HCT116 (cell line): ENCODE data around the gene RBM19. TPM values are rescaled to one million over a fixed set of nuclear protein-coding genes. Genes with fewer than 3 reads are reported as not detected.

Source experiments
- ATAC-seq: fragments of 200-7000 bp; cut with Tn5 transposase; 2 replicates; pipeline ENCODE4 v1.9.1; 2020; ENCODE audit warnings: mild to moderate bottlenecking, moderate library complexity
- BruUV-seq: library from RNA; stranded (reverse); fragments of 400-500 nt; replicated peaks from 2 replicates; lab custom pipeline; 2021; lab: Mats Ljungman, UMichigan
- CTCF ChIA-PET: fragments of 300-600 bp; sonication (Branson Sonifier 250); formaldehyde crosslinking; loops from one replicate; lab custom pipeline; 2021; ENCODE audit warnings: antibody characterized with exemption; lab: Charles Lee
- POLR2A ChIA-PET: fragments of 300-600, 350-600 bp; sonication (Branson Sonifier 250); formaldehyde crosslinking; loops from one replicate; lab custom pipeline; 2021; ENCODE audit warnings: antibody characterized with exemption; lab: Charles Lee
- RAD21 ChIA-PET, 2 experiments: fragments of 300-600 bp; sonication (Branson Sonifier 250); formaldehyde crosslinking; loops; one replicate each; lab custom pipeline; 2023; ENCODE audit warnings: low total read pairs in 2 of 2; ENCODE audit not compliant: uncharacterized antibody in 2 of 2, unreplicated experiment in 2 of 2, low non-redundant PET in 1 of 2; lab: Charles Lee
- DNase-seq: peaks from one replicate; pipeline ENCODE4 v3.0.0-alpha.2; 2010; ENCODE audit warnings: low read depth, low spot score
- H2AFZ ChIP-seq: fragments of 200-600 bp; shearing (Covaris generic), sonication (generic); 2 replicates; pipeline ENCODE4 v1.6.1; 2017; ENCODE audit warnings: low read depth, mixed run types, mixed read lengths, antibody characterized with exemption, low read length; ENCODE audit not compliant: poor library complexity, severe bottlenecking
- H3K27ac ChIP-seq: 2 replicates; pipeline ENCODE4 v1.5.1; 2012; ENCODE audit warnings: low read depth, low read length
- H3K27me3 ChIP-seq: fragments of 200-600 bp; sonication (generic); 2 replicates; pipeline ENCODE4 v1.6.1; 2016; ENCODE audit warnings: mixed run types, low read length, mixed read lengths; ENCODE audit not compliant: insufficient read depth
- H3K36me3 ChIP-seq, 2 experiments: fragments of 200-500 bp in 1 of 2; fragments of 200-600 bp in 1 of 2; sonication (Bioruptor generic) in 1 of 2; sonication (generic) in 1 of 2; 2 replicates each; pipeline versions ENCODE4 v1.5.1 to v1.6.1; 2014 to 2016; ENCODE audit warnings: low read length in 2 of 2, inconsistent platforms in 1 of 2, mixed read lengths in 1 of 2, mixed run types in 1 of 2; ENCODE audit not compliant: insufficient read depth in 2 of 2, control insufficient read depth in 1 of 2
- H3K4me1 ChIP-seq, 2 experiments: fragments of 200-600 bp in 1 of 2; sonication (generic) in 1 of 2; 2 replicates each; pipeline versions ENCODE4 v1.5.1 to v1.6.1; 2012 to 2017; ENCODE audit warnings: low read length in 2 of 2, inconsistent platforms in 1 of 2, mild to moderate bottlenecking in 1 of 2, mixed read lengths in 1 of 2, mixed run types in 1 of 2, moderate library complexity in 1 of 2; ENCODE audit not compliant: insufficient read depth in 2 of 2, control insufficient read depth in 1 of 2
- H3K4me2 ChIP-seq: fragments of 200-600 bp; sonication (generic); 2 replicates; pipeline ENCODE4 v1.6.1; 2017; ENCODE audit warnings: mixed run types, low read length, mixed read lengths
- H3K4me3 ChIP-seq, 2 experiments: fragments of 200-600 bp in 1 of 2; sonication (generic) in 1 of 2; replicated peaks in 1 of 2; 2 replicates each; pipeline ENCODE4 v1.5.1; 2011 to 2016; ENCODE audit warnings: low read length in 2 of 2, control low read depth in 1 of 2, low read depth in 1 of 2, mild to moderate bottlenecking in 1 of 2, mixed read lengths in 1 of 2, mixed run types in 1 of 2
- H3K79me2 ChIP-seq: fragments of 200-600 bp; sonication (generic); 2 replicates; pipeline ENCODE4 v1.6.1; 2017; ENCODE audit warnings: mild to moderate bottlenecking, mixed run types, low read length, moderate library complexity, mixed read lengths; ENCODE audit not compliant: insufficient read depth
- H3K9ac ChIP-seq: fragments of 200-600 bp; sonication (generic); 2 replicates; pipeline ENCODE4 v1.6.1; 2016; ENCODE audit warnings: low read length, mixed read lengths
- H3K9me2 ChIP-seq: fragments of 200-600 bp; sonication (generic), shearing (Covaris generic); 2 replicates; pipeline ENCODE4 v1.6.1; 2017; ENCODE audit warnings: mixed run types, mild to moderate bottlenecking, moderate library complexity; ENCODE audit not compliant: insufficient read depth
- H3K9me3 ChIP-seq, 2 experiments: fragments of 200-500 bp in 1 of 2; fragments of 200-600 bp in 1 of 2; sonication (Bioruptor generic) in 1 of 2; sonication (generic) in 1 of 2; 2 replicates each; pipeline ENCODE4 v1.6.1; 2014 to 2017; ENCODE audit warnings: low read length in 2 of 2, mixed read lengths in 2 of 2, inconsistent platforms in 1 of 2, low read depth in 1 of 2, mild to moderate bottlenecking in 1 of 2, mixed run types in 1 of 2, moderate library complexity in 1 of 2; ENCODE audit not compliant: control insufficient read depth in 1 of 2, insufficient read depth in 1 of 2
- H4K20me1 ChIP-seq: fragments of 200-600 bp; sonication (generic), shearing (Covaris generic); 2 replicates; pipeline ENCODE4 v1.6.1; 2017; ENCODE audit warnings: mixed run types, mild to moderate bottlenecking, moderate library complexity; ENCODE audit not compliant: insufficient read depth
- CEBPB ChIP-seq: IDR thresholded peaks from 2 replicates; pipeline ENCODE4 v1.6.1; 2012; ENCODE audit warnings: low read depth
- CTCF ChIP-seq, 3 experiments: fragments of 200-600 bp in 1 of 3; sonication (generic) in 1 of 3; IDR thresholded peaks in 2 of 3; conservative IDR thresholded peaks in 1 of 3; 2 replicates each; pipeline ENCODE4 v1.5.1; 2012 to 2017; ENCODE audit warnings: low read depth in 2 of 3, low read length in 2 of 3, antibody characterized with exemption in 1 of 3, borderline replicate concordance in 1 of 3, control low read depth in 1 of 3, mild to moderate bottlenecking in 1 of 3, mixed read lengths in 1 of 3, mixed run types in 1 of 3, moderate library complexity in 1 of 3; ENCODE audit not compliant: insufficient read depth in 1 of 3
- EGR1 ChIP-seq: IDR thresholded peaks from 2 replicates; pipeline ENCODE4 v1.6.1; 2012; ENCODE audit warnings: low read depth
- ELF1 ChIP-seq: IDR thresholded peaks from 2 replicates; pipeline ENCODE4 v1.6.1; 2012; ENCODE audit warnings: low read depth, borderline replicate concordance
- EZH2phosphoT487 ChIP-seq: fragments of 200-600 bp; IDR thresholded peaks from 2 replicates; pipeline ENCODE4 v1.6.1; 2018; ENCODE audit warnings: antibody characterized with exemption, borderline replicate concordance
- FOSL1 ChIP-seq: IDR thresholded peaks from 2 replicates; pipeline ENCODE4 v1.6.1; 2012; ENCODE audit warnings: low read depth
- JUND ChIP-seq: IDR thresholded peaks from 2 replicates; pipeline ENCODE4 v1.6.1; 2012
- POLR2A ChIP-seq: IDR thresholded peaks from 2 replicates; pipeline ENCODE4 v1.7.0; 2011; ENCODE audit warnings: borderline replicate concordance; ENCODE audit not compliant: insufficient read depth, insufficient read length; ENCODE audit errors: extremely low read depth
- RAD21 ChIP-seq: IDR thresholded peaks from 2 replicates; pipeline ENCODE4 v1.6.1; 2012; ENCODE audit warnings: low read depth, mild to moderate bottlenecking
- SIN3A ChIP-seq: IDR thresholded peaks from 2 replicates; pipeline ENCODE4 v1.6.1; 2012; ENCODE audit warnings: low read depth
- SP1 ChIP-seq: IDR thresholded peaks from 2 replicates; pipeline ENCODE4 v1.6.1; 2012; ENCODE audit warnings: low read depth
- TCF7L2 ChIP-seq: IDR thresholded peaks from 2 replicates; pipeline ENCODE4 v1.7.0; 2011; ENCODE audit warnings: borderline replicate concordance, inconsistent platforms; ENCODE audit not compliant: insufficient read depth, insufficient read length; ENCODE audit errors: extremely low read depth
- ZFX ChIP-seq: fragments of 450-650 bp; IDR thresholded peaks from 2 replicates; pipeline ENCODE4 v1.6.1; 2017
- intact Hi-C: fragments of 100-400 bp; cut with micrococcal nuclease; formaldehyde crosslinking; loops from 2 replicates; pipeline ENCODE4 v1.10.0; 2022
- total RNA-seq: library from RNA; stranded (reverse); gene quantifications from one replicate; pipeline ENCODE4 v1.2.1, GENCODE V29; 2021; ENCODE audit not compliant: unreplicated experiment
- TF ChIP-seq, protein P1 (sequence below): IDR thresholded peaks from 2 replicates; pipeline ENCODE4 v1.6.1; 2011; ENCODE audit warnings: mild to moderate bottlenecking, low read length, moderate library complexity; ENCODE audit not compliant: insufficient replicate concordance; ENCODE audit errors: extremely low read depth

The RBM19 gene
- total RNA-seq, 1 experiment from 2014 or later = 30.7 TPM

GRCh38 chr12:113870035-113870434, 96.1 kb downstream of the RBM19 start:
- H3K9me2 ChIP-seq = no peaks in the 10 kb centered on the region
- ChIA-PET POLR2A (no interaction called here), RAD21 (no interaction called here), CTCF (no interaction called here)
- H3K4me1 ChIP-seq = no peaks in the 10 kb centered on the region
- H2AFZ ChIP-seq = no peak overlapping the region
- no peak overlapping the region for H3K9ac ChIP-seq
- H3K79me2 ChIP-seq = no peaks in the 10 kb centered on the region
- ATAC-seq = no peak
- H3K27me3 ChIP-seq = no peaks in the 10 kb centered on the region
- H3K36me3 ChIP-seq = no peaks in the 10 kb centered on the region
- H3K9me3 ChIP-seq = no peaks in the 10 kb centered on the region
- no peak for DNase-seq
- no peak overlapping the region for H3K27ac ChIP-seq
- BruUV-seq = no TSS peak
- H3K4me3 ChIP-seq = no peak overlapping the region
- H3K4me2 ChIP-seq = no peak overlapping the region
- TF ChIP-seq EZH2phosphoT487 = no peak
- intact Hi-C loops = no loop called here
- no peaks in the 10 kb centered on the region for H4K20me1 ChIP-seq

DNA sequence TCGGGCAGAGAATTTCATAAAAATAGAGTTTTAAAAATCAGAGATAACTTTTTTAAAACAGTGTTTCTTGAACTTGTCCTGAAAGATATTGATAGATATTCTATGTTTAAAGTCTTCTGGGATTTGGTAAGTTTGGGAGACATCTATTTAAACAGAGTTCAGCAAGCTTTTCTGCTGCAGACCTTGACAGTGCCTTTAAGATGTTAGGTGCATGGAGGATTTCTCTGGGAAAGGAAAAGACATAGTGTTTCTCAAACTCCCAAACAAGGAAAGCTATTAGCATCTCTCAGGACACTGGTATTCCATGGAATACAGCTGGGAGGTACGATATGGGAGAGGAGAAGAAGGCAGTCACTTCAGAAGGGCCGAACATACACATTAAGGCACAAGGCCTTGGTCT, 97.8 kb downstream of the RBM19 start:
- Histone ChIP-seq H3K9me2 (no peaks in the 10 kb centered on the region), H3K9me3 (no peaks in the 10 kb centered on the region), H3K9ac (no peak overlapping the region)
- POLR2A ChIA-PET = no interaction called here
- no peak for ATAC-seq
- TF ChIP-seq EGR1 (no peak), SIN3A (no peak), ZFX (no peak), POLR2A (no peak), SP1 (no peak), CTCF (IDR thresholded peaks at IDR 0.05 in 2 of 3, conservative IDR thresholded peaks at IDR 0.05 in 1 of 3; ENCODE audit: borderline replicate concordance in 1 of 3, insufficient read depth in 1 of 3, low read depth in 2 of 3, low read length in 2 of 3) (no peak), TCF7L2 (no peak), FOSL1 (no peak), RAD21 (no peak), EZH2phosphoT487 (no peak), CEBPB (no peak), ELF1 (no peak), JUND (no peak)
- TF ChIP-seq, protein P1, sequence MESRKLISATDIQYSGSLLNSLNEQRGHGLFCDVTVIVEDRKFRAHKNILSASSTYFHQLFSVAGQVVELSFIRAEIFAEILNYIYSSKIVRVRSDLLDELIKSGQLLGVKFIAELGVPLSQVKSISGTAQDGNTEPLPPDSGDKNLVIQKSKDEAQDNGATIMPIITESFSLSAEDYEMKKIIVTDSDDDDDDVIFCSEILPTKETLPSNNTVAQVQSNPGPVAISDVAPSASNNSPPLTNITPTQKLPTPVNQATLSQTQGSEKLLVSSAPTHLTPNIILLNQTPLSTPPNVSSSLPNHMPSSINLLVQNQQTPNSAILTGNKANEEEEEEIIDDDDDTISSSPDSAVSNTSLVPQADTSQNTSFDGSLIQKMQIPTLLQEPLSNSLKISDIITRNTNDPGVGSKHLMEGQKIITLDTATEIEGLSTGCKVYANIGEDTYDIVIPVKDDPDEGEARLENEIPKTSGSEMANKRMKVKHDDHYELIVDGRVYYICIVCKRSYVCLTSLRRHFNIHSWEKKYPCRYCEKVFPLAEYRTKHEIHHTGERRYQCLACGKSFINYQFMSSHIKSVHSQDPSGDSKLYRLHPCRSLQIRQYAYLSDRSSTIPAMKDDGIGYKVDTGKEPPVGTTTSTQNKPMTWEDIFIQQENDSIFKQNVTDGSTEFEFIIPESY = no peak
- TF ChIP-seq, all 23 proteins: peak for 0
- H3K79me2 ChIP-seq = no peaks in the 10 kb centered on the region
- no peaks in the 10 kb centered on the region for H3K27me3 ChIP-seq
- no peak overlapping the region for H3K4me3 ChIP-seq
- H4K20me1 ChIP-seq = no peaks in the 10 kb centered on the region
- H3K27ac ChIP-seq = no peak overlapping the region
- H3K4me1 ChIP-seq = 0 out of 4 replicates have a peak, but pooled peaks cover 0 to 3% of the 10 kb centered on the region in 2 experiments
- no peaks in the 10 kb centered on the region for H3K36me3 ChIP-seq
- CTCF ChIA-PET = no interaction called here
- intact Hi-C loops = loop anchor here (5.0 kb wide), 1 partner anchor 44 kb away; no protein-coding TSS in a partner anchor
- RAD21 ChIA-PET = no interaction called here
- DNase-seq = no peak
- no peak overlapping the region for H2AFZ ChIP-seq
- H3K4me2 ChIP-seq = no peak overlapping the region
- BruUV-seq = no TSS peak
